Upper lobe of right lung (tissue), 1 donor: ENCODE measurements around the gene OR51I1. TPM values are rescaled to one million over a fixed set of nuclear protein-coding genes. Genes with fewer than 3 reads are reported as not detected.

Source experiments
- ATAC-seq: fragments of 200-7000 bp; cut with Tn5 transposase; one replicate; pipeline ENCODE4 v1.9.1; 2020; ENCODE audit warnings: mild to moderate bottlenecking, moderate library complexity
- DNase-seq: peaks from one replicate; pipeline ENCODE4 v3.0.0-alpha.2; 2020
- H3K27ac ChIP-seq: fragments of 200-600 bp; one replicate; pipeline ENCODE4 v1.8.0; 2022
- H3K27me3 ChIP-seq: fragments of 200-600 bp; one replicate; pipeline ENCODE4 v1.8.0; 2022; ENCODE audit warnings: mild to moderate bottlenecking
- H3K36me3 ChIP-seq: fragments of 200-600 bp; one replicate; pipeline ENCODE4 v1.8.0; 2022
- H3K4me1 ChIP-seq: fragments of 200-600 bp; one replicate; pipeline ENCODE4 v1.8.0; 2022
- H3K4me3 ChIP-seq: fragments of 200-600 bp; one replicate; pipeline ENCODE4 v1.8.0; 2022; ENCODE audit warnings: mild to moderate bottlenecking
- H3K9me3 ChIP-seq: fragments of 200-600 bp; one replicate; pipeline ENCODE4 v1.8.0; 2022
- CTCF ChIP-seq: fragments of 200-600 bp; IDR thresholded peaks from one replicate; pipeline ENCODE4 v1.8.0; 2022; ENCODE audit warnings: antibody characterized with exemption
- intact Hi-C: fragments of 100-400 bp; cut with DNase I; formaldehyde crosslinking; loops from one replicate; pipeline ENCODE4 v1.11.0; 2022
- total RNA-seq: library from RNA; stranded (reverse); fragmentation: NEBNext Ultra II Directional; extraction: Animal tissue kit (Norgen Biotek cat#: 25700); gene quantifications from one replicate; pipeline ENCODE4 v1.2.1, GENCODE V29; 2021
- donor health status: DM: no; HTN: yes; CAD: no; lungs with severe emphysema.

OR51I1 gene
- total RNA-seq, 1 donor from 2014 or later, result not detected

- H3K9me3 ChIP-seq, result no peaks in the 10 kb centered on the region
- H3K4me1 ChIP-seq, result no peaks in the 10 kb centered on the region
- no peak overlapping the region for H3K27ac ChIP-seq
- intact Hi-C loops, result no loop called here
- no peak for DNase-seq
- no peak overlapping the region for H3K4me3 ChIP-seq
- H3K36me3 ChIP-seq, result no peaks in the 10 kb centered on the region
- no peak for TF ChIP-seq CTCF
- H3K27me3 ChIP-seq, result no peaks in the 10 kb centered on the region
- ATAC-seq, result no peak
Measured at GRCh38 chr11:5405173-5405572, 36.1 kb downstream of the OR51I1 start.

- Histone ChIP-seq H3K4me3 (no peak overlapping the region), H3K27me3 (no peaks in the 10 kb centered on the region), H3K27ac (no peak overlapping the region), H3K36me3 (no peaks in the 10 kb centered on the region), H3K9me3 (no peaks in the 10 kb centered on the region), H3K4me1 (no peaks in the 10 kb centered on the region)
- ATAC-seq, result no peak
- no peak for DNase-seq
- TF ChIP-seq CTCF, result no peak
- intact Hi-C loops, result no loop called here
Measured at GRCh38 chr11:5398936-5399335, 42.4 kb downstream of the OR51I1 start.

- ATAC-seq (no peak), DNase-seq (no peak)
- H3K27ac ChIP-seq, result no peak overlapping the region
- H3K36me3 ChIP-seq, result no peaks in the 10 kb centered on the region
- H3K4me3 ChIP-seq, result no peak overlapping the region
- H3K9me3 ChIP-seq, result no peaks in the 10 kb centered on the region
- H3K27me3 ChIP-seq, result no peaks in the 10 kb centered on the region
- TF ChIP-seq CTCF, result no peak
- intact Hi-C loops, result no loop called here
- H3K4me1 ChIP-seq, result no peaks in the 10 kb centered on the region
Measured at GRCh38 chr11:5394091-5394490, 47.2 kb downstream of the OR51I1 start.

Other genes starting within 250 kb of the OR51I1 start
- not detected for gene OR51V1, start 240.8 kb downstream of the OR51I1 start, total RNA-seq
- 338 TPM for gene HBB, start 214.4 kb downstream of the OR51I1 start, total RNA-seq
- gene HBD, start 207.0 kb downstream of the OR51I1 start, total RNA-seq, result not detected
- gene HBG1, start 191.7 kb downstream of the OR51I1 start, total RNA-seq, result not detected
- gene HBG2, start 186.7 kb downstream of the OR51I1 start, total RNA-seq, result 1.0 TPM
- not detected for gene HBE1, start 171.6 kb downstream of the OR51I1 start, total RNA-seq
- not detected for gene OR51B4, start 139.6 kb downstream of the OR51I1 start, total RNA-seq
- not detected for gene OR51B2, start 117.2 kb downstream of the OR51I1 start, total RNA-seq
- not detected for gene OR51B5, start 98.0 kb downstream of the OR51I1 start, total RNA-seq
- not detected for gene OR51B6, start 90.0 kb downstream of the OR51I1 start, total RNA-seq
- not detected for gene OR51M1, start 57.7 kb downstream of the OR51I1 start, total RNA-seq
- not detected for gene OR51Q1, start 19.4 kb downstream of the OR51I1 start, total RNA-seq
- not detected for gene OR51I2, start 7.8 kb upstream of the OR51I1 start, total RNA-seq
- not detected for gene OR52D1, start 47.2 kb upstream of the OR51I1 start, total RNA-seq
- 0.14 TPM for gene UBQLN3, start 68.4 kb upstream of the OR51I1 start, total RNA-seq
- 0.72 TPM for gene UBQLNL, start 75.2 kb upstream of the OR51I1 start, total RNA-seq
- 0.90 TPM for gene OR52H1, start 107.0 kb upstream of the OR51I1 start, total RNA-seq
- not detected for gene OR52B6, start 139.4 kb upstream of the OR51I1 start, total RNA-seq
- 2.4 TPM for gene TRIM6, start 155.1 kb upstream of the OR51I1 start, total RNA-seq
- 10.4 TPM for gene TRIM34, start 183.5 kb upstream of the OR51I1 start, total RNA-seq
- 44.4 TPM for gene TRIM5, start 243.6 kb upstream of the OR51I1 start, total RNA-seq
- gene TRIM22, start 248.3 kb upstream of the OR51I1 start, total RNA-seq, result 203 TPM